Measurements from ENCODE around the gene SLC2A13.
"Not testable (repeated sequence)": the region's sequence is repeated elsewhere in the genome, so short reads cannot be mapped to it uniquely, and the experiment has no call there.

Gene SLC2A13

GRCh38 chr12:39798429-39798828 is 307.5 kb downstream of the SLC2A13 start:
- Histone ChIP-seq H3K27me3 (ENCODE audit: control insufficient read depth, insufficient read depth, low read length) (no peaks in the 10 kb centered on the region), H3K9me3 (replicated peaks; ENCODE audit: low read length) (no peaks in the 10 kb centered on the region), H3K36me3 (ENCODE audit: insufficient read depth, low read length) (no peaks in the 10 kb centered on the region), H3K4me2 (ENCODE audit: low read length) (no peak overlapping the region), H3K9ac (ENCODE audit: low read depth, low read length) (no peak overlapping the region), H3K4me3 (ENCODE audit: low read length) (no peak overlapping the region), H3K4me1 (ENCODE audit: control insufficient read depth, insufficient read depth, low read length) (no peaks in the 10 kb centered on the region)

GRCh38 chr12:39795481-39795880 is 310.4 kb downstream of the SLC2A13 start:
- no peak overlapping the region for H3K4me3 ChIP-seq (ENCODE audit: low read length)
- H3K4me1 ChIP-seq (ENCODE audit: control insufficient read depth, insufficient read depth, low read length) = no peaks in the 10 kb centered on the region
- no peak overlapping the region for H3K9ac ChIP-seq (ENCODE audit: low read depth, low read length)
- H3K36me3 ChIP-seq (ENCODE audit: insufficient read depth, low read length) = no peaks in the 10 kb centered on the region
- H3K9me3 ChIP-seq (replicated peaks; ENCODE audit: low read length) = no peaks in the 10 kb centered on the region
- no peaks in the 10 kb centered on the region for H3K27me3 ChIP-seq (ENCODE audit: control insufficient read depth, insufficient read depth, low read length)
- no peak overlapping the region for H3K4me2 ChIP-seq (ENCODE audit: low read length)

- Histone ChIP-seq H3K9me3 (replicated peaks; ENCODE audit: low read length) (no peaks in the 10 kb centered on the region), H3K4me3 (ENCODE audit: low read length) (no peak overlapping the region)
These were observed 312.9 kb downstream of the SLC2A13 start for GRCh38 chr12:39792938-39793337.

GRCh38 chr12:39788239-39788638 is 317.6 kb downstream of the SLC2A13 start:
- no peak overlapping the region for H3K4me2 ChIP-seq (ENCODE audit: low read length)
- H3K4me3 ChIP-seq (ENCODE audit: low read length) = no peak overlapping the region
- H3K27me3 ChIP-seq (ENCODE audit: control insufficient read depth, insufficient read depth, low read length) = no peaks in the 10 kb centered on the region
- H3K9ac ChIP-seq (ENCODE audit: low read depth, low read length) = no peak overlapping the region
- no peaks in the 10 kb centered on the region for H3K9me3 ChIP-seq (replicated peaks; ENCODE audit: low read length)
- H3K36me3 ChIP-seq (ENCODE audit: insufficient read depth, low read length) = no peaks in the 10 kb centered on the region
- no peaks in the 10 kb centered on the region for H3K4me1 ChIP-seq (ENCODE audit: control insufficient read depth, insufficient read depth, low read length)

More at GRCh38 chr12:39792938-39793337, 312.9 kb downstream of the SLC2A13 start:
- no peaks in the 10 kb centered on the region for H3K4me1 ChIP-seq (ENCODE audit: control insufficient read depth, insufficient read depth, low read length)
- H3K4me2 ChIP-seq (ENCODE audit: low read length) = no peak overlapping the region
- no peaks in the 10 kb centered on the region for H3K27me3 ChIP-seq (ENCODE audit: control insufficient read depth, insufficient read depth, low read length)
- H3K36me3 ChIP-seq (ENCODE audit: insufficient read depth, low read length) = no peaks in the 10 kb centered on the region
- no peak overlapping the region for H3K9ac ChIP-seq (ENCODE audit: low read depth, low read length)

GRCh38 chr12:39785814-39786213 is 320.1 kb downstream of the SLC2A13 start:
- not testable (repeated sequence) for H3K4me3 ChIP-seq (ENCODE audit: low read length); H3K9ac ChIP-seq (ENCODE audit: low read depth, low read length); H3K4me2 ChIP-seq (ENCODE audit: low read length); H3K36me3 ChIP-seq (ENCODE audit: insufficient read depth, low read length); H3K9me3 ChIP-seq (replicated peaks; ENCODE audit: low read length); H3K27me3 ChIP-seq (ENCODE audit: control insufficient read depth, insufficient read depth, low read length); H3K4me1 ChIP-seq (ENCODE audit: control insufficient read depth, insufficient read depth, low read length)

- no peak overlapping the region for H3K4me2 ChIP-seq (ENCODE audit: low read length)
- H3K27me3 ChIP-seq (ENCODE audit: control insufficient read depth, insufficient read depth, low read length) = no peaks in the 10 kb centered on the region
- H3K36me3 ChIP-seq (ENCODE audit: insufficient read depth, low read length) = no peaks in the 10 kb centered on the region
- H3K4me3 ChIP-seq (ENCODE audit: low read length) = no peak overlapping the region
- H3K4me1 ChIP-seq (ENCODE audit: control insufficient read depth, insufficient read depth, low read length) = no peaks in the 10 kb centered on the region
- no peaks in the 10 kb centered on the region for H3K9me3 ChIP-seq (replicated peaks; ENCODE audit: low read length)
- H3K9ac ChIP-seq (ENCODE audit: low read depth, low read length) = no peak overlapping the region
These were observed 323.8 kb downstream of the SLC2A13 start for GRCh38 chr12:39782026-39782545.

GRCh38 chr12:39780913-39781446 is 324.9 kb downstream of the SLC2A13 start:
- no peaks in the 10 kb centered on the region for H3K9me3 ChIP-seq (replicated peaks; ENCODE audit: low read length)
- no peak overlapping the region for H3K4me3 ChIP-seq (ENCODE audit: low read length)
- no peak overlapping the region for H3K9ac ChIP-seq (ENCODE audit: low read depth, low read length)
- H3K36me3 ChIP-seq (ENCODE audit: insufficient read depth, low read length) = no peaks in the 10 kb centered on the region
- H3K4me2 ChIP-seq (ENCODE audit: low read length) = no peak overlapping the region
- no peaks in the 10 kb centered on the region for H3K4me1 ChIP-seq (ENCODE audit: control insufficient read depth, insufficient read depth, low read length)
- H3K27me3 ChIP-seq (ENCODE audit: control insufficient read depth, insufficient read depth, low read length) = no peaks in the 10 kb centered on the region

- Histone ChIP-seq H3K4me3 (ENCODE audit: low read length) (no peak overlapping the region), H3K36me3 (ENCODE audit: insufficient read depth, low read length) (no peaks in the 10 kb centered on the region), H3K9me3 (replicated peaks; ENCODE audit: low read length) (no peaks in the 10 kb centered on the region), H3K27me3 (ENCODE audit: control insufficient read depth, insufficient read depth, low read length) (no peaks in the 10 kb centered on the region), H3K4me2 (ENCODE audit: low read length) (no peak overlapping the region), H3K4me1 (ENCODE audit: control insufficient read depth, insufficient read depth, low read length) (no peaks in the 10 kb centered on the region), H3K9ac (ENCODE audit: low read depth, low read length) (no peak overlapping the region)
These were observed 325.4 kb downstream of the SLC2A13 start for GRCh38 chr12:39780411-39780912.

- H3K27me3 ChIP-seq (ENCODE audit: control insufficient read depth, insufficient read depth, low read length) = no peaks in the 10 kb centered on the region
- H3K4me3 ChIP-seq (ENCODE audit: low read length) = no peak overlapping the region
- H3K4me2 ChIP-seq (ENCODE audit: low read length) = no peak overlapping the region
- H3K9ac ChIP-seq (ENCODE audit: low read depth, low read length) = no peak overlapping the region
- H3K9me3 ChIP-seq (replicated peaks; ENCODE audit: low read length) = no peaks in the 10 kb centered on the region
- H3K4me1 ChIP-seq (ENCODE audit: control insufficient read depth, insufficient read depth, low read length) = no peaks in the 10 kb centered on the region
- H3K36me3 ChIP-seq (ENCODE audit: insufficient read depth, low read length) = no peaks in the 10 kb centered on the region
These were observed 326.0 kb downstream of the SLC2A13 start for GRCh38 chr12:39779768-39780340.

- Histone ChIP-seq H3K4me1 (ENCODE audit: control insufficient read depth, insufficient read depth, low read length) (no peaks in the 10 kb centered on the region), H3K4me2 (ENCODE audit: low read length) (no peak overlapping the region), H3K36me3 (ENCODE audit: insufficient read depth, low read length) (no peaks in the 10 kb centered on the region), H3K9me3 (replicated peaks; ENCODE audit: low read length) (no peaks in the 10 kb centered on the region), H3K27me3 (ENCODE audit: control insufficient read depth, insufficient read depth, low read length) (no peaks in the 10 kb centered on the region), H3K9ac (ENCODE audit: low read depth, low read length) (no peak overlapping the region), H3K4me3 (ENCODE audit: low read length) (no peak overlapping the region)
These were observed 328.4 kb downstream of the SLC2A13 start for GRCh38 chr12:39777465-39777864.

- no peak overlapping the region for H3K9ac ChIP-seq (ENCODE audit: low read depth, low read length)
- no peaks in the 10 kb centered on the region for H3K36me3 ChIP-seq (ENCODE audit: insufficient read depth, low read length)
- no peaks in the 10 kb centered on the region for H3K27me3 ChIP-seq (ENCODE audit: control insufficient read depth, insufficient read depth, low read length)
- no peak overlapping the region for H3K4me2 ChIP-seq (ENCODE audit: low read length)
- no peaks in the 10 kb centered on the region for H3K4me1 ChIP-seq (ENCODE audit: control insufficient read depth, insufficient read depth, low read length)
- no peaks in the 10 kb centered on the region for H3K9me3 ChIP-seq (replicated peaks; ENCODE audit: low read length)
- H3K4me3 ChIP-seq (ENCODE audit: low read length) = no peak overlapping the region
These were observed 332.6 kb downstream of the SLC2A13 start for GRCh38 chr12:39773266-39773665.

GRCh38 chr12:39772821-39773259 is 333.0 kb downstream of the SLC2A13 start:
- H3K9ac ChIP-seq (ENCODE audit: low read depth, low read length) = no peak overlapping the region
- H3K4me2 ChIP-seq (ENCODE audit: low read length) = no peak overlapping the region
- no peaks in the 10 kb centered on the region for H3K4me1 ChIP-seq (ENCODE audit: control insufficient read depth, insufficient read depth, low read length)
- no peaks in the 10 kb centered on the region for H3K27me3 ChIP-seq (ENCODE audit: control insufficient read depth, insufficient read depth, low read length)
- no peaks in the 10 kb centered on the region for H3K9me3 ChIP-seq (replicated peaks; ENCODE audit: low read length)
- H3K4me3 ChIP-seq (ENCODE audit: low read length) = no peak overlapping the region
- no peaks in the 10 kb centered on the region for H3K36me3 ChIP-seq (ENCODE audit: insufficient read depth, low read length)

All from skeletal muscle satellite cell (primary cell).